K562 (cell line): Measurements from ENCODE around the gene CHSY1. TPM values are rescaled to one million over a fixed set of nuclear protein-coding genes. Genes with fewer than 3 reads are reported as not detected.

Experiments used
- ATAC-seq: fragments of 200-7000 bp; cut with Tn5 transposase; 3 replicates; pipeline ENCODE4 v1.9.1; 2020; ENCODE audit warnings: moderate library complexity
- BruUV-seq: library from RNA; stranded (reverse); fragments of 400-500 nt; replicated peaks from 2 replicates; lab custom pipeline; 2021; lab: Mats Ljungman, UMichigan
- CTCF ChIA-PET: fragments of 300-600 bp; formaldehyde crosslinking; extraction: SDS; loops from one replicate; lab custom pipeline; 2021; ENCODE audit warnings: low intra/inter-chr PET ratio; lab: Yijun Ruan, JAX
- POLR2A ChIA-PET: fragments of 300-600, 350-650 bp; sonication (Branson Sonifier 250); formaldehyde crosslinking; extraction: SDS; loops from one replicate; lab custom pipeline; 2021; ENCODE audit warnings: antibody characterized with exemption, inconsistent platforms; lab: Yijun Ruan, JAX
- DNase-seq, 4 experiments: peaks; one replicate each; pipeline versions ENCODE4 v3.0.0 to v3.0.0-alpha.2; 2011 to 2018; ENCODE audit warnings: low spot score in 3 of 4, mixed read lengths in 3 of 4; ENCODE audit errors: extremely low read depth in 1 of 4
- FAIRE-seq: peaks from 2 replicates; lab custom pipeline; 2011; peaks lifted over from hg19 to GRCh38; lab: Jason Lieb, UNC
- H2AFZ ChIP-seq: 2 replicates; pipeline ENCODE4 v1.6.0; 2011; ENCODE audit warnings: low read depth, low read length, control low read depth, inconsistent platforms
- H3K27ac ChIP-seq: fragments of 200-600 bp; 3 replicates; pipeline ENCODE4 v1.8.0; 2011; ENCODE audit warnings: low read depth, mild to moderate bottlenecking, control low read depth, inconsistent platforms, low read length, moderate library complexity, mixed read lengths; ENCODE audit errors: extremely low read depth
- H3K27me3 ChIP-seq, 2 experiments: fragments of 300-600 bp in 1 of 2; 2 replicates in 1 of 2; 3 replicates in 1 of 2; pipeline versions ENCODE4 v1.6.0 to v1.8.0; 2011; ENCODE audit warnings: inconsistent platforms in 2 of 2, low read length in 2 of 2, mild to moderate bottlenecking in 1 of 2, mixed read lengths in 1 of 2, moderate library complexity in 1 of 2; ENCODE audit not compliant: control insufficient read depth in 2 of 2, insufficient read depth in 2 of 2
- H3K36me3 ChIP-seq: fragments of 300-600 bp; 3 replicates; pipeline ENCODE4 v1.8.0; 2011; ENCODE audit warnings: mild to moderate bottlenecking, low read length, inconsistent platforms; ENCODE audit not compliant: control insufficient read depth, insufficient read depth
- H3K4me1 ChIP-seq, 2 experiments: fragments of 200-600 bp in 1 of 2; replicated peaks in 1 of 2; 2 replicates in 1 of 2; 3 replicates in 1 of 2; pipeline versions ENCODE4 v1.5.1 to v1.8.0; 2011; ENCODE audit warnings: inconsistent platforms in 2 of 2, low read length in 2 of 2, mild to moderate bottlenecking in 1 of 2, mixed read lengths in 1 of 2, moderate library complexity in 1 of 2; ENCODE audit not compliant: control insufficient read depth in 2 of 2, insufficient read depth in 2 of 2
- H3K4me2 ChIP-seq: 2 replicates; pipeline ENCODE4 v1.6.1; 2011; ENCODE audit warnings: low read length, control low read depth, inconsistent platforms, mixed read lengths; ENCODE audit not compliant: insufficient read depth
- H3K4me3 ChIP-seq: fragments of 200-600 bp; sonication (generic), shearing (Covaris generic); 2 replicates; pipeline ENCODE4 v1.5.1; 2016; ENCODE audit warnings: control low read depth, inconsistent platforms
- H3K79me2 ChIP-seq: fragments of 200-600 bp; 3 replicates; pipeline ENCODE4 v1.8.0; 2011; ENCODE audit warnings: low read length, inconsistent platforms; ENCODE audit not compliant: control insufficient read depth, insufficient read depth
- H3K9ac ChIP-seq, 2 experiments: 2 replicates each; pipeline versions ENCODE4 v1.6.0 to v1.6.1; 2011; ENCODE audit warnings: low read depth in 2 of 2, low read length in 2 of 2, control low read depth in 1 of 2, inconsistent platforms in 1 of 2, mild to moderate bottlenecking in 1 of 2, mixed read lengths in 1 of 2; ENCODE audit not compliant: insufficient read depth in 1 of 2
- H3K9me1 ChIP-seq: one replicate; pipeline ENCODE4 v1.6.0; 2011; ENCODE audit warnings: inconsistent platforms, mild to moderate bottlenecking, low read length, moderate library complexity; ENCODE audit not compliant: control insufficient read depth, insufficient read depth
- H3K9me3 ChIP-seq: replicated peaks from 2 replicates; pipeline ENCODE4 v1.5.1; 2011; ENCODE audit warnings: low read depth, low read length, inconsistent platforms; ENCODE audit not compliant: control insufficient read depth, insufficient read depth
- H4K20me1 ChIP-seq: replicated peaks from 2 replicates; pipeline ENCODE4 v1.6.1; 2011; ENCODE audit warnings: low read length, inconsistent platforms, mixed read lengths; ENCODE audit not compliant: control insufficient read depth, insufficient read depth
- ELF2 ChIP-seq: fragments of 250-450 bp; sonication (Bioruptor Pico); IDR thresholded peaks from 2 replicates; pipeline ENCODE4 v1.5.0; 2021; ENCODE audit warnings: mild to moderate bottlenecking
- GATAD2A ChIP-seq: fragments of 450-650 bp; IDR thresholded peaks from 2 replicates; pipeline ENCODE4 v1.6.1; 2017
- MXI1 ChIP-seq: IDR thresholded peaks from 2 replicates; pipeline ENCODE4 v1.6.1; 2011; ENCODE audit warnings: low read depth, mild to moderate bottlenecking, improper control_type of control experiment, low read length
- POLR2AphosphoS2 ChIP-seq: IDR thresholded peaks from 2 replicates; pipeline ENCODE4 v1.6.1; 2012; ENCODE audit warnings: low read length, improper control_type of control experiment
- SNAPC5 ChIP-seq: fragments of 250-450 bp; sonication (Bioruptor Pico); IDR thresholded peaks from 2 replicates; pipeline ENCODE4 v1.8.0; 2021; ENCODE audit warnings: moderate library complexity, mild to moderate bottlenecking, inconsistent platforms
- SPI1 ChIP-seq: IDR thresholded peaks from 2 replicates; pipeline ENCODE4 v1.6.1; 2011; ENCODE audit warnings: low read depth, low read length, control low read depth, borderline replicate concordance
- ZBTB17 ChIP-seq: fragments of 450-650 bp; formaldehyde crosslinking; IDR thresholded peaks from 2 replicates; pipeline ENCODE4 v1.4.0; 2020; ENCODE audit warnings: mild to moderate bottlenecking
- ZNF263 ChIP-seq: sonication (generic); formaldehyde crosslinking; IDR thresholded peaks from 2 replicates; pipeline ENCODE4 v1.8.0; 2022; ENCODE audit warnings: mild to moderate bottlenecking, missing genetic modification reagents, borderline replicate concordance
- ZNF785 ChIP-seq: fragments of 250-450 bp; sonication (Bioruptor Pico); IDR thresholded peaks from 2 replicates; pipeline ENCODE4 v1.4.0; 2020; ENCODE audit warnings: mild to moderate bottlenecking
- WGBS: fragments of 100-300 bp; shearing (Covaris generic); methylation state at CpG from one replicate; pipeline ENCODE4 v1.1.6; 2016; ENCODE audit warnings: low coverage, mixed read lengths; ENCODE audit not compliant: insufficient coverage; ENCODE audit errors: missing lambda C conversion rate; 5-methylcytosine and 5-hydroxymethylcytosine counted together
- in situ Hi-C: fragments of 300-500 bp; cut with MboI; formaldehyde crosslinking; loops from 4 replicates; pipeline ENCODE4 v1.15.0; 2018; ENCODE audit warnings: inconsistent platforms, mixed read lengths
- intact Hi-C: fragments of 100-400 bp; cut with micrococcal nuclease; formaldehyde crosslinking; loops from 2 replicates; pipeline ENCODE4 v1.14.2; 2022
- polyA plus RNA-seq, 8 experiments: library from polyadenylated mRNA; depleted of rRNA in 4 of 8; stranded (reverse) in 5 of 8; unstranded in 3 of 8; fragments of >200 nt; fragmentation: Nextera tagmentation in 2 of 8; fragmentation: Illumina TruSeq in 1 of 8; extraction: Ambion mirVana in 2 of 8; extraction: Trizol in 1 of 8; gene quantifications; 2 replicates each; pipeline versions ENCODE4 v1.2.1 to v1.2.3, GENCODE V29; 2011 to 2014; ENCODE audit warnings: inconsistent platforms in 1 of 8, missing spikeins in 1 of 8
- total RNA-seq, 7 experiments: library from RNA; depleted of rRNA in 6 of 7; stranded (reverse); fragments of >200 nt in 6 of 7; fragmentation: Illumina TruSeq in 2 of 7; extraction: Trizol in 2 of 7; gene quantifications; 2 replicates each; pipeline versions ENCODE4 v1.2.1 to v1.2.3, GENCODE V29; 2011 to 2021; ENCODE audit warnings: low replicate concordance in 1 of 7

The CHSY1 gene
- total and polyA plus RNA-seq, 9 of the 15 experiments (the other 6 are each of a cell fraction or from before 2014, with no cell fraction given), result 7.0 to 16.4 (median 13.4) TPM

GRCh38 chr15:101198031-101198575 is 53.7 kb downstream of the CHSY1 start (continued):
- TF ChIP-seq ZNF263 (no peak), ZBTB17 (CRISPR knock-in tag) (no peak), ZNF785 (CRISPR knock-in tag) (no peak), ELF2 (CRISPR knock-in tag) (no peak), GATAD2A (no peak), MXI1 (no peak), POLR2AphosphoS2 (no peak)

GRCh38 chr15:101194546-101195125 is 57.2 kb downstream of the CHSY1 start:
- peaks cover 6% of the 10 kb centered on the region; the same call in 1 of the 2 replicates for H4K20me1 ChIP-seq
- CTCF ChIA-PET, result no interaction called here
- H3K9ac ChIP-seq, result no peak overlapping the region
- in situ Hi-C loops, result no loop called here
- peaks cover 0 to 5% of the 10 kb centered on the region in 2 experiments; a peak in 2 of 5 replicates for H3K4me1 ChIP-seq
- H3K4me3 ChIP-seq, result no peak overlapping the region
- H3K27ac ChIP-seq, result no peak overlapping the region
- no peak for TF ChIP-seq SNAPC5 (CRISPR knock-in tag)
- TF ChIP-seq SPI1, result peak; percentile 76; the same call in 1 of the 2 replicates
- H3K36me3 ChIP-seq, result no peaks in the 10 kb centered on the region
- H3K9me3 ChIP-seq, result no peaks in the 10 kb centered on the region
- peak; percentile 51 for FAIRE-seq
- ATAC-seq, result no peak
- POLR2A ChIA-PET, result interaction anchor here (1.2 to 1.4 kb wide), 2 partner anchors 10 to 27 kb away, joined by 4 read pairs; no protein-coding TSS in a partner anchor
- intact Hi-C loops, result no loop called here
- DNase-seq, result no peak
- no peak overlapping the region for H3K4me2 ChIP-seq
- no peaks in the 10 kb centered on the region for H3K27me3 ChIP-seq
- no TSS peak for BruUV-seq
- 87% methylated on average over 8 of the region's 8 CpGs for WGBS
- H3K9me1 ChIP-seq, result no peaks in the 10 kb centered on the region
- no peak overlapping the region for H2AFZ ChIP-seq
- H3K79me2 ChIP-seq, result peaks cover 42% of the 10 kb centered on the region
